HepG2 (cell line): Measurements from ENCODE around the gene NUDT3. TPM values are rescaled to one million over a fixed set of nuclear protein-coding genes. Genes with fewer than 3 reads are reported as not detected.
A peak's percentile ranks its signal among the peaks of the same experiment; 100 is the strongest.

Experiments
- ATAC-seq: fragments of 200-7000 bp; cut with Tn5 transposase; 3 replicates; pipeline ENCODE4 v1.9.1; 2020; ENCODE audit warnings: mild to moderate bottlenecking, moderate library complexity
- BruUV-seq: library from RNA; stranded (reverse); fragments of 400-500 nt; replicated peaks from 2 replicates; lab custom pipeline; 2021; lab: Mats Ljungman, UMichigan
- CTCF ChIA-PET: fragments of 300-600 bp; formaldehyde crosslinking; extraction: SDS; loops from one replicate; lab custom pipeline; 2021; ENCODE audit warnings: low total read pairs, inconsistent platforms, low intra/inter-chr PET ratio; lab: Yijun Ruan, JAX
- POLR2A ChIA-PET: fragments of 350-600 bp; sonication (Branson Sonifier 250); formaldehyde crosslinking; loops from one replicate; lab custom pipeline; 2020; ENCODE audit warnings: antibody characterized with exemption, inconsistent platforms; lab: Yijun Ruan, JAX
- DNase-seq: peaks from one replicate; pipeline ENCODE4 v3.0.0-alpha.2; 2015; ENCODE audit warnings: low spot score
- FAIRE-seq: peaks from 3 replicates; lab custom pipeline; 2011; peaks lifted over from hg19 to GRCh38; lab: Jason Lieb, UNC
- H2AFZ ChIP-seq: one replicate; pipeline ENCODE4 v1.6.1; 2011; ENCODE audit warnings: low read length, inconsistent platforms
- H3K27ac ChIP-seq: fragments of 300-600 bp; 3 replicates; pipeline ENCODE4 v1.8.0; 2011; ENCODE audit warnings: mixed run types, mild to moderate bottlenecking, mixed read lengths, low read length, inconsistent platforms; ENCODE audit not compliant: insufficient read depth; ENCODE audit errors: extremely low read length
- H3K27me3 ChIP-seq, 2 experiments: fragments of 200-600 bp in 1 of 2; 2 replicates in 1 of 2; 3 replicates in 1 of 2; pipeline versions ENCODE4 v1.6.0 to v1.8.0; 2011; ENCODE audit warnings: low read length in 2 of 2, mild to moderate bottlenecking in 2 of 2, moderate library complexity in 2 of 2, inconsistent platforms in 1 of 2; ENCODE audit not compliant: insufficient read depth in 2 of 2, control insufficient read depth in 1 of 2
- H3K36me3 ChIP-seq, 2 experiments: fragments of 200-600 bp in 1 of 2; replicated peaks in 1 of 2; 2 replicates in 1 of 2; 3 replicates in 1 of 2; pipeline versions ENCODE4 v1.5.1 to v1.8.0; 2011; ENCODE audit warnings: low read length in 2 of 2, inconsistent platforms in 1 of 2; ENCODE audit not compliant: insufficient read depth in 2 of 2, control insufficient read depth in 1 of 2
- H3K4me1 ChIP-seq: 2 replicates; pipeline ENCODE4 v1.5.1; 2012; ENCODE audit warnings: low read length, inconsistent platforms; ENCODE audit not compliant: insufficient read depth
- H3K4me2 ChIP-seq: 2 replicates; pipeline ENCODE4 v1.6.0; 2011; ENCODE audit warnings: low read depth, low read length, inconsistent platforms
- H3K4me3 ChIP-seq, 3 experiments: fragments of 200-600 bp in 1 of 3; sonication (generic), shearing (Covaris generic) in 1 of 3; replicated peaks in 1 of 3; 2 replicates each; pipeline ENCODE4 v1.5.1; 2011 to 2016; ENCODE audit warnings: low read length in 3 of 3, inconsistent platforms in 2 of 3, low read depth in 2 of 3, mild to moderate bottlenecking in 2 of 3, control low read depth in 1 of 3, mixed read lengths in 1 of 3; ENCODE audit not compliant: insufficient read depth in 1 of 3
- H3K79me2 ChIP-seq: one replicate; pipeline ENCODE4 v1.6.1; 2011; ENCODE audit warnings: low read length, inconsistent platforms; ENCODE audit not compliant: insufficient read depth
- H3K9ac ChIP-seq: 2 replicates; pipeline ENCODE4 v1.6.0; 2011; ENCODE audit warnings: mild to moderate bottlenecking, low read depth, low read length, inconsistent platforms; ENCODE audit not compliant: insufficient read depth
- H3K9me3 ChIP-seq: 2 replicates; pipeline ENCODE4 v1.5.1; 2012; ENCODE audit warnings: mild to moderate bottlenecking, low read length
- H4K20me1 ChIP-seq: 2 replicates; pipeline ENCODE4 v1.6.0; 2011; ENCODE audit warnings: inconsistent platforms, mild to moderate bottlenecking, low read length, moderate library complexity; ENCODE audit not compliant: insufficient read depth
- ELF4 ChIP-seq: sonication (generic); formaldehyde crosslinking; IDR thresholded peaks from 2 replicates; pipeline ENCODE4 v1.5.0; 2020; ENCODE audit warnings: missing genetic modification reagents, mild to moderate bottlenecking, moderate library complexity, borderline replicate concordance
- PHF21A ChIP-seq: sonication (generic); formaldehyde crosslinking; IDR thresholded peaks from 2 replicates; pipeline ENCODE4 v1.5.0; 2020; ENCODE audit warnings: mild to moderate bottlenecking, missing genetic modification reagents
- ZNF253 ChIP-seq: sonication (generic); formaldehyde crosslinking; IDR thresholded peaks from 2 replicates; pipeline ENCODE4 v1.8.0; 2022; ENCODE audit warnings: mild to moderate bottlenecking, missing genetic modification reagents, borderline replicate concordance
- ZNF530 ChIP-seq: sonication (generic); formaldehyde crosslinking; IDR thresholded peaks from 2 replicates; pipeline ENCODE4 v1.5.0; 2020; ENCODE audit warnings: low read depth, mild to moderate bottlenecking, missing genetic modification reagents
- WGBS: methylation state at CpG from one replicate; pipeline ENCODE4 v1.1.6; 2017; ENCODE audit warnings: low lambda C conversion rate; 5-methylcytosine and 5-hydroxymethylcytosine counted together
- in situ Hi-C: cut with HindIII; loops from 2 replicates; pipeline ENCODE4 v1.10.0; 2017; ENCODE audit warnings: low pct_unique_long_range_greater_than_20kb; ENCODE audit not compliant: extremely low pct_ligation_motif_present
- intact Hi-C: fragments of 100-400 bp; cut with micrococcal nuclease; formaldehyde crosslinking; loops from one replicate; pipeline ENCODE4 v1.10.0; 2022; ENCODE audit not compliant: unreplicated experiment
- polyA plus RNA-seq, 8 experiments: library from polyadenylated mRNA; depleted of rRNA in 3 of 8; stranded (reverse) in 7 of 8; unstranded in 1 of 8; fragments of >200 nt; fragmentation: Illumina TruSeq in 4 of 8; extraction: Trizol in 4 of 8; gene quantifications; 2 replicates each; pipeline versions ENCODE4 v1.2.1 to v1.2.3, GENCODE V29; 2011 to 2016; ENCODE audit warnings: low read depth in 4 of 8, missing spikeins in 1 of 8, mixed read lengths in 1 of 8; ENCODE audit not compliant: insufficient read depth in 1 of 8
- total RNA-seq, 5 experiments: library from RNA; depleted of rRNA; stranded (reverse); fragments of >200 nt; fragmentation: Illumina TruSeq; extraction: Trizol; gene quantifications; 2 replicates each; pipeline ENCODE4 v1.2.3, GENCODE V29; 2016; ENCODE audit warnings: low read depth in 1 of 5
- TF ChIP-seq, protein P1 (sequence below): IDR thresholded peaks from 2 replicates; pipeline ENCODE4 v1.6.1; 2016; ENCODE audit warnings: missing compliant biosample characterization, missing genetic modification reagents, borderline replicate concordance
- TF ChIP-seq, protein P2 (sequence below): sonication (generic); formaldehyde crosslinking; conservative IDR thresholded peaks from 2 replicates; pipeline ENCODE4 v1.8.1; 2023; ENCODE audit warnings: missing genetic modification reagents

The NUDT3 gene
- total and polyA plus RNA-seq, 2 of the 13 experiments (the other 11 are each of a cell fraction or from before 2014, with no cell fraction given): 20.2 to 20.6 TPM

DNA sequence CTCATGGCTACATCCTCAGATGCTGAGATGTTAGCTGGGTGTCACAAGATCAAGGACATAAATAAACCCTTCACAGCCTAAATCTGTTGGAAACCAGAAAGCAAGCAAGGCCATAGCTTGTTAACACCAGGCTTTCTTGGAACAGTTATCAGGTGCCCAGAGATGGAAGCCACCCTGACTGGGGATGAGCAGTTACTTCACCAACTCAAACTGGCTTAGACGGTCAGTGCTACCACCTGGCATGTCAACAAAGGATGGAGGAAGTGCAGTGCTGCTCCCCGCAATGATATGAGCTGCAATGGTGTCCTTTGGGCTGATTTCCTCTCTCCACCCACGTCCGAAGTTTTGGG, 114.7 kb downstream of the NUDT3 start:
- H4K20me1 ChIP-seq: no peaks in the 10 kb centered on the region
- peak overlapping the region; percentile 38 for H3K27ac ChIP-seq
- TF ChIP-seq ZNF530 (CRISPR knock-in tag) (no peak), ZNF253 (CRISPR knock-in tag) (0 out of 2 replicates have a peak, but pooled peaks have one; percentile 4), ELF4 (CRISPR knock-in tag) (no peak), PHF21A (CRISPR knock-in tag) (no peak)
- TF ChIP-seq, protein P1, sequence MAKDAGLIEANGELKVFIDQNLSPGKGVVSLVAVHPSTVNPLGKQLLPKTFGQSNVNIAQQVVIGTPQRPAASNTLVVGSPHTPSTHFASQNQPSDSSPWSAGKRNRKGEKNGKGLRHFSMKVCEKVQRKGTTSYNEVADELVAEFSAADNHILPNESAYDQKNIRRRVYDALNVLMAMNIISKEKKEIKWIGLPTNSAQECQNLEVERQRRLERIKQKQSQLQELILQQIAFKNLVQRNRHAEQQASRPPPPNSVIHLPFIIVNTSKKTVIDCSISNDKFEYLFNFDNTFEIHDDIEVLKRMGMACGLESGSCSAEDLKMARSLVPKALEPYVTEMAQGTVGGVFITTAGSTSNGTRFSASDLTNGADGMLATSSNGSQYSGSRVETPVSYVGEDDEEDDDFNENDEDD (CRISPR knock-in tag): no peak
- TF ChIP-seq, protein P2, sequence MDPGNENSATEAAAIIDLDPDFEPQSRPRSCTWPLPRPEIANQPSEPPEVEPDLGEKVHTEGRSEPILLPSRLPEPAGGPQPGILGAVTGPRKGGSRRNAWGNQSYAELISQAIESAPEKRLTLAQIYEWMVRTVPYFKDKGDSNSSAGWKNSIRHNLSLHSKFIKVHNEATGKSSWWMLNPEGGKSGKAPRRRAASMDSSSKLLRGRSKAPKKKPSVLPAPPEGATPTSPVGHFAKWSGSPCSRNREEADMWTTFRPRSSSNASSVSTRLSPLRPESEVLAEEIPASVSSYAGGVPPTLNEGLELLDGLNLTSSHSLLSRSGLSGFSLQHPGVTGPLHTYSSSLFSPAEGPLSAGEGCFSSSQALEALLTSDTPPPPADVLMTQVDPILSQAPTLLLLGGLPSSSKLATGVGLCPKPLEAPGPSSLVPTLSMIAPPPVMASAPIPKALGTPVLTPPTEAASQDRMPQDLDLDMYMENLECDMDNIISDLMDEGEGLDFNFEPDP (CRISPR knock-in tag): 0 out of 2 replicates have a peak, but pooled peaks have one; percentile 59
- H3K9me3 ChIP-seq: no peaks in the 10 kb centered on the region
- no peak overlapping the region for H2AFZ ChIP-seq
- FAIRE-seq: no peak
- H3K4me2 ChIP-seq: no peak overlapping the region
- H3K79me2 ChIP-seq: no peaks in the 10 kb centered on the region
- intact Hi-C loops: no loop called here
- H3K36me3 ChIP-seq: no peaks in the 10 kb centered on the region
- no peak for DNase-seq
- WGBS: 92% methylated on average over 4 of the region's 4 CpGs
- H3K27me3 ChIP-seq: no peaks in the 10 kb centered on the region
- H3K4me3 ChIP-seq: no peak overlapping the region
- ATAC-seq: no peak
- ChIA-PET POLR2A (no interaction called here), CTCF (no interaction called here)
- H3K9ac ChIP-seq: no peak overlapping the region
- in situ Hi-C loops: no loop called here
- peaks cover 45% of the 10 kb centered on the region for H3K4me1 ChIP-seq
- BruUV-seq: no TSS peak
